Natural killer cell treated with Interleukin-12 subunit alpha and Interleukin-12 subunit beta and Interleukin-15 and Interleukin-18, amount 100 ng/mL, for 72 hours (primary cell): Measurements from ENCODE around the gene NPAS3. TPM values are rescaled to one million over a fixed set of nuclear protein-coding genes. Genes with fewer than 3 reads are reported as not detected.

Experiments used
- ATAC-seq, 2 donors: fragments of 150-1000 bp; cut with Tn5 transposase in 1 of 2; sonication (Bioruptor Pico), chemical (Tn5 transposase) in 1 of 2; 2 replicates each; pipeline ENCODE4 v1.10.0; 2021
- DNase-seq: peaks from one replicate; pipeline ENCODE4 v3.0.0; 2022; ENCODE audit warnings: low spot score
- H3K27ac Mint-ChIP-seq, 2 donors: 1 replicate in 1 of 2; 2 replicates in 1 of 2; pipeline ENCODE4 v1.8.0; 2022; ENCODE audit warnings: mixed read lengths in 2 of 2, mild to moderate bottlenecking in 1 of 2, moderate library complexity in 1 of 2
- H3K27me3 Mint-ChIP-seq, 2 donors: 1 replicate in 1 of 2; 2 replicates in 1 of 2; pipeline ENCODE4 v1.8.0; 2022; ENCODE audit warnings: mixed read lengths in 2 of 2
- H3K36me3 Mint-ChIP-seq: one replicate; pipeline ENCODE4 v1.8.0; 2022; ENCODE audit warnings: mixed read lengths
- H3K4me1 Mint-ChIP-seq, 2 donors: 1 replicate in 1 of 2; 2 replicates in 1 of 2; pipeline ENCODE4 v1.8.0; 2022; ENCODE audit warnings: low read depth in 2 of 2, mixed read lengths in 2 of 2, mild to moderate bottlenecking in 1 of 2
- H3K4me3 Mint-ChIP-seq: one replicate; pipeline ENCODE4 v1.8.0; 2022; ENCODE audit warnings: mixed read lengths
- H3K9me3 Mint-ChIP-seq: 2 replicates; pipeline ENCODE4 v1.8.0; 2022; ENCODE audit warnings: mixed read lengths
- total RNA-seq, 2 donors: library from RNA; stranded (reverse); gene quantifications; one replicate each; pipeline ENCODE4 v1.2.3, GENCODE V29; 2022

Gene NPAS3
- total RNA-seq, 2 donors from 2014 or later, result not detected

DNA sequence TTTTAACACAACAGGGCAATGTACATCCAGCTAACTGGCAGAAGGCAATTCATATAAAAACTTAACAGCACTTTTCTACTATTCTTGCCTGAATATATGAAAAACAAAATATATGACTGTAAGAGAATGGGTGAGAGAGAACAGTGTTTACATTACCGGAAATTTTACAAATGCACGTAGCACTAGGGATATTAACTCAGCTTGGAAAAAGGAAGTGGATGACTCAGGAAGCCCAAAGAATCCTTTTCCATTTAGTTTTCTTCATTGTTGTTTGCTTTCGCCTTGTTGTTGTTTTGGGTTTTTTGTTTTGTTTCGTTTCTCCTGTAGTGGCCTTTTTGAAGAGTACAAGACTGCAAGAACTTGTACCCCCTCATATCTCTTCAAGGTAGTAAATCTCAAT, 716.7 kb downstream of the NPAS3 start:
- no peaks in the 10 kb centered on the region for H3K9me3 Mint-ChIP-seq
- ATAC-seq (no peak), DNase-seq (no peak)
- no peaks in the 10 kb centered on the region for H3K36me3 Mint-ChIP-seq
- no peaks in the 10 kb centered on the region for H3K27me3 Mint-ChIP-seq
- H3K27ac Mint-ChIP-seq, result no peak overlapping the region
- no peak overlapping the region for H3K4me3 Mint-ChIP-seq
- no peaks in the 10 kb centered on the region for H3K4me1 Mint-ChIP-seq

DNA sequence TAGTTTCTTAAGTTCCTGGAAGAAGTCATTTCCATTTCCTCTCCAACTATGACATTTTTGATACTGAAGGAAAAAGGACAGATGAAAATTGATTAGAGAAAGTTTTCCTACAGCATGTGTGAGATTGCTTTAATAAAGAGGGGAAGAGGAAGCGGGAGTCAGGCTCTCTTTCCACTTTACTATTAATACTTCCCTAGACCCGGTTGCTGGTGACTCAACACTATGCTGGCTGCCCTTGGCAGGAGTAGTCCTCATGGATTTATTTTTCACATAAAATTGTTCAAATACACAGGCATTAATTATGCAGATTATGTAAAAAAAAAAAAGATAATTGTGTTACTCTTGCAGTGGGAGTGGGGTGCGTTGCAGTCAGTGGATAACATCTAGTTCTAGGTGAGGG, 718.8 kb downstream of the NPAS3 start:
- DNase-seq, result no peak
- Mint-ChIP-seq H3K9me3 (peaks cover 3% of the 10 kb centered on the region), H3K4me1 (no peaks in the 10 kb centered on the region), H3K4me3 (no peak overlapping the region), H3K27me3 (no peaks in the 10 kb centered on the region), H3K36me3 (no peaks in the 10 kb centered on the region), H3K27ac (no peak overlapping the region)
- ATAC-seq, result no peak

DNA sequence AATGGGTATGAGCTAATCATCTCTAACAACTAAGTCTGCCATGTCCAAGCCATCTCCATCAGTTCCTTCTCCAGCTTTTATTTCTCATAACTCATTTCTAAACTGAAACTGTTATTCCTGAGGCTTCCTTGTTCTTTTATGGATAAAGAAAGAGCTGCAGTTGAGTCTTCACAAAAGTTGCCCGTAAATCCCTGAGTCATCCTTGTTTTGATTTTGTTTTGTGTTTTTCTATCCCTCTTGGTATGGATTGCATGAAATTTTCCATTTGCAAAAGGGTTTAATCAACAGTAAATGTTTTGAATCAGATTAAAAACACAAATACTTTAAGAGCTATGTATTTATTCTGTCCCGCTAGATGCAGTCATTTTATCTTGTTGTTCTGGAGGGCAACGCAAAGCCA, 721.6 kb downstream of the NPAS3 start:
- no peak overlapping the region for H3K4me3 Mint-ChIP-seq
- no peaks in the 10 kb centered on the region for H3K4me1 Mint-ChIP-seq
- ATAC-seq, result no peak
- no peak overlapping the region for H3K27ac Mint-ChIP-seq
- DNase-seq, result no peak
- H3K36me3 Mint-ChIP-seq, result no peaks in the 10 kb centered on the region
- H3K27me3 Mint-ChIP-seq, result no peaks in the 10 kb centered on the region
- peaks cover 10% of the 10 kb centered on the region for H3K9me3 Mint-ChIP-seq

DNA sequence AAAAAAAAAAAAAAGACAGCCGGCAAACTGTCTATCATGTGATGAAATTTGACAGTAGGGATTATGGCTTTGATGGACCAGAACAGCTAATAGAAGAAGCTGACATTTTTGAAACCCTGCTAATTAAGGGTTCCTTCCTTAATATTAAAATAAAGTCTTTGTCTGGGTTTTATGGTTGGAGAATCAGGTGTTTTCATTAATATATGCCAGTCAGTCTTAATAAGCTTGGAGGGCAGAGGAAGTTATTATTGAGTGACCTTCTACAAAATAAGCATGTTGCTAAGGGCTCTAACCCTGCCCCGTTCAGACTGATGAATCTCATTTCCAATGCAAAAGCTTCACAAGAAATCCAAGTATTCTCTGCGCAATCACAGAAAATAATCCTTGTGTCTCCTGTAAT, 722.4 kb downstream of the NPAS3 start:
- no peaks in the 10 kb centered on the region for H3K27me3 Mint-ChIP-seq
- DNase-seq, result no peak
- no peak overlapping the region for H3K27ac Mint-ChIP-seq
- no peak overlapping the region for H3K4me3 Mint-ChIP-seq
- H3K36me3 Mint-ChIP-seq, result no peaks in the 10 kb centered on the region
- peaks cover 10% of the 10 kb centered on the region for H3K9me3 Mint-ChIP-seq
- H3K4me1 Mint-ChIP-seq, result no peaks in the 10 kb centered on the region
- ATAC-seq, result no peak

DNA sequence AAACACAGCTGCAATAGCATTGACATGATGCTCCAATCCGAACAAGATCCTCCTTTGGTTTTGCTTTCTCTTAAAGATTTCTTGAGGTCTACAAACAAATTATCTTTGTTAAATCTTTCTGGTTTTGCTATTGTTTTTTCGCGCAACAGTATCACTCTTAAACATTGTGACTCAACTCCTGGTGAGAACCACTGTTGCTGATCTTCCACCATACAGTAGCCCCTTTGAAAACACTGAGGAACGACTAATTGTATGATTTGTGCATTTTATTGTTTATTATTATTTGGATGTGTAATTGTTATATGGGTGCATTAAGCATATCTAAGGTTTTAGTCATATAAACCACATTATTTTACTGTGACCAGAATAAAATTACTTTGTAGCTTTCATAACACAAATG, 729.4 kb downstream of the NPAS3 start:
- no peak overlapping the region for H3K27ac Mint-ChIP-seq
- H3K36me3 Mint-ChIP-seq, result no peaks in the 10 kb centered on the region
- no peak for ATAC-seq
- H3K4me3 Mint-ChIP-seq, result no peak overlapping the region
- no peak for DNase-seq
- H3K27me3 Mint-ChIP-seq, result no peaks in the 10 kb centered on the region
- peaks cover 7% of the 10 kb centered on the region for H3K9me3 Mint-ChIP-seq
- H3K4me1 Mint-ChIP-seq, result no peaks in the 10 kb centered on the region

DNA sequence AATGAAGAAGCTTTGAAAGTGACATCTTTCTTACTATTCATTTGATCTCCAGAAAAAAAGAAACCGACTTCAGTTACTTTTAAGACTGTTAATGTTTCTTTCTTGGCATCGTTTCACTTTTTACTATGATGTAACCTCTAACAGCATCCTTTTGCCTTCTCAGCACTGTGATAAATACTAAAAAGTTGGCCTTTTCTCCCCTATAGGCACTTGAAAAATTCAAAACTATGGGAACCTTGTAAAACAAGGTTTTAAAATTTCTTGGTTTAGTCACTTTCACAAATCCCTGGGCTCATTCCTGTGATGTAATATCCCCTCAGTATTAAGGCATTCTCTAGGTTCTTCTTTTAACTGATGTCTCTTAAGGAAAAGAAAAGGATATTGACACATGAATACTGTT, 730.4 kb downstream of the NPAS3 start:
- H3K4me3 Mint-ChIP-seq, result no peak overlapping the region
- no peaks in the 10 kb centered on the region for H3K4me1 Mint-ChIP-seq
- no peaks in the 10 kb centered on the region for H3K36me3 Mint-ChIP-seq
- ATAC-seq, result no peak
- no peak for DNase-seq
- no peaks in the 10 kb centered on the region for H3K27me3 Mint-ChIP-seq
- H3K9me3 Mint-ChIP-seq, result peaks cover 3% of the 10 kb centered on the region
- H3K27ac Mint-ChIP-seq, result no peak overlapping the region

DNA sequence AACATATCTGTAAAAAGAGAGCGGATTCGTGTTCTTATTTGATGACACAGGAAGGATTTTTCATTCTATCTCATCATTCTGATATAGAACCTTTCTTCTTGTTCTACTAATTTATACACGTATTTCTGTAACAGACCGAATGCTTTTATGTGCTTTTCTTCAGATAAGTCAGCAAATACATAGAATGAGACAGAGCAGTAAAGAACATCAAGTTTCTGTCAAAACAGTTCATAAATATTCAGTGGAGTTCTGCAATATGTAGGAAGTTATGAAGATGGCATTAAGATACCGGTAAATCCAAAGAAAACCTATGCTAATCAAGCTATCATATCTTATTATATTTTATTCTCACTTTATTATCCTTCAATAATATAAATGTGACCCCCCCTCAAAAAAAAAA, 731.6 kb downstream of the NPAS3 start:
- Mint-ChIP-seq H3K4me3 (no peak overlapping the region), H3K27me3 (no peaks in the 10 kb centered on the region), H3K4me1 (no peaks in the 10 kb centered on the region), H3K27ac (no peak overlapping the region), H3K36me3 (no peaks in the 10 kb centered on the region), H3K9me3 (no peaks in the 10 kb centered on the region)
- no peak for DNase-seq
- ATAC-seq, result no peak

DNA sequence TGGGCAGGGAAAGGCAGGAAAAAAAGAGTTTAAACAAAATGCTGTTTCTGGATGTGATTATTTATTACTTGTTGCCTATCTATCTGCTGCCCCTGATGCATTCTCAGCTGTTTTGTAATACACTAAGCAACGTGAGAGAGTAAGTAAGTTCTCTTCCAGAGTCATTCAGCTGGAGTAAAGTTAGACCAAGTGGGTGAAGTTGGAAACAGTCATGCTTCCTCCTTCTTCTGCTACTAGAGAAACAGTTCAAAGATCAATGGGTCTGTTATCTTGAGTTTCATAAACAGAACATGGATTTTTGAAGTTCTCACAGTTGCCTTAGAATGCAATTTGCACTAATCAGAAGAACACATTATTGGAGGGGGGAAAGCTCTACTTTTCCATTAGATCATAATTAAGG, 732.9 kb downstream of the NPAS3 start:
- Mint-ChIP-seq H3K4me3 (no peak overlapping the region), H3K27ac (no peak overlapping the region), H3K9me3 (no peaks in the 10 kb centered on the region), H3K4me1 (no peaks in the 10 kb centered on the region), H3K27me3 (no peaks in the 10 kb centered on the region), H3K36me3 (no peaks in the 10 kb centered on the region)
- DNase-seq (no peak), ATAC-seq (no peak)

DNA sequence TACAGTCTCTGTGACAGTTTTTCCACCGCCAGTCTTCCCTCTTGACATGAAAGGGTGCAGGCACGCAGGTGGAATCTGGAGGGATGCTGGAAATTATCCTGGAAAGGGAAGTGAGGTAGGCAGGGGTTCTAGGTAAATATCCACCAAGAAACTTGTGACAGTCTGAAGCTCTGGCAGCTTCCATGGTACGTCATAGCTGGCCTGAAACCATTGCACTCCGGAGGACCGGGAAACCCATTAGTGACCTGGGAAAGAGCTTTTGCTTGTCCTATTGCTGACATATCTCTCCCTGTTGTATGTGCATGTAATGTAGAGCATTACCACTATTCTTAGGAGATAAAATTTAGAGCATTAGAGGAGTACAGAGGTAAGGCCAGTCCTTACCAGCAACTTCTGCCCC, 736.2 kb downstream of the NPAS3 start:
- no peak for ATAC-seq
- Mint-ChIP-seq H3K27me3 (no peaks in the 10 kb centered on the region), H3K4me1 (no peaks in the 10 kb centered on the region), H3K9me3 (peaks cover 4% of the 10 kb centered on the region), H3K4me3 (no peak overlapping the region), H3K36me3 (no peaks in the 10 kb centered on the region), H3K27ac (no peak overlapping the region)
- DNase-seq, result no peak

DNA sequence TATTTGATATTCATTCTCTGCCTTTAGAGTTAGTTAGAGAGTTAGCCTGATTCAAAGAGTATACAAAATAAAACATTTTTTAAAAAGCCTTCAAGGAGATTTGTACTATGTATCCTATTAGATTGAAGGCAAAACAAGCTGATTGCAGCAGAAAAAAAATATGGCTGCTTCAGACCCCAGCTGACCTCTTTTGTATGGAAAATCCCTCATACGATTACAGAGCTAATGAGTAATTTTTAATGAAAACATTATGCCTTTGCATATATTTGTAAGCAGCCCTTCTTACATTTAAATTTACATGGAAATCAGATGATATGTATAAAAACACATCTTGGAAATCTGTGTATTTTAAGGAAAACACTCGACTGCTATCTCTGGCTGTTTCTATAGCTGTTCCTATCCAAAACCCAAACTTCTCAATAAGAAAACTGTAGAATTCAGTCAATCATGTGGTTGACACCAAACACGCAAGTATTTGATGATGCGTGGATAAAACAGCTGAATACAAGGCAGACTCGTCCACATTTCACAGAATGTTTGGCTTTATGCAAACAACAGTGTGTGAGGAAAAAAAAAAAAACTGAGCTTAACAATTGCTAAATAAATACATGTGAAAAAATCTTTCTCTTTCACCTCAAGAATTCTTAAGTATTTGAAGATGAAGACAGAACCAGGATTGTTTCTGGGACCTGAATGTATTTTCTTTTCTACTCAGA, 736.9 kb downstream of the NPAS3 start:
- Mint-ChIP-seq H3K4me1 (no peaks in the 10 kb centered on the region), H3K27me3 (no peaks in the 10 kb centered on the region), H3K36me3 (no peaks in the 10 kb centered on the region), H3K4me3 (no peak overlapping the region), H3K27ac (no peak overlapping the region), H3K9me3 (peaks cover 4% of the 10 kb centered on the region)
- DNase-seq (no peak), ATAC-seq (no peak)

DNA sequence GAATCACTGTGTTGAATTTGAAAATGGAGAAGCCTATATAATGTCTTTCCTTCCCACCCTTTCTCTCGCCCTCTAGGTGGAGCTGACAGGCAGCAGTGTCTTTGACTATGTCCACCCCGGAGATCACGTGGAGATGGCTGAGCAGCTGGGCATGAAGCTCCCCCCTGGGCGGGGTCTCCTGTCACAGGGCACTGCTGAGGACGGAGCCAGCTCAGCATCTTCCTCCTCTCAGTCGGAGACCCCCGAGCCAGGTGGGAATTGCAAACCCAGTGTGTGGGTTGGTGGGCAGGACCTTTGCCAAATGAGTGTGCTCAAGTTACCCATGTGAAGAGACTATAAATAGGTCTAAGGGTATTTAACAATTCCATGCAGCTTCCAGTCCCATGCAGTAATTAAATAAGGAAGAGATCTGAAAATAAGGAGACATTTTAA, 737.5 kb downstream of the NPAS3 start:
- ATAC-seq, result no peak

DNA sequence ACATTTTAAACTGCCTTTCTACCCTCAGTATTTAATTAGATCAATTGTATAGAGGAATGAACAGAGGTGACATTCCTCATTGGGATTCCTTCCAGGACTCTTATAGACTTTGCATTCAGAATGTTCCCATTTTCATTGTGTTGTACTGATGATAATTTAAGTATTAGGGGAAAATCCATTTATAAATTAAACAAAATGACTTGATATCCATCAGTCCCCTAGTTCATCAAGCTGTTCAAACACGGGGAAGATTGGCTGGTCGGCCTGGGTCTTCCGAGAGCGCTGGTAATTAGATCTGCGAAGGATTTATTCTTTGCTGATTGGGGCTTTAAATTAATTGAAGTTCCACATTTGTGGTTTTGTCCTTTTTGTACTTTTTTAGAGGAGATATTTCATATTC, 738.2 kb downstream of the NPAS3 start:
- no peak for DNase-seq
- H3K9me3 Mint-ChIP-seq, result peaks cover 4% of the 10 kb centered on the region
- H3K27me3 Mint-ChIP-seq, result no peaks in the 10 kb centered on the region
- ATAC-seq, result no peak
- no peak overlapping the region for H3K4me3 Mint-ChIP-seq
- no peaks in the 10 kb centered on the region for H3K4me1 Mint-ChIP-seq
- H3K36me3 Mint-ChIP-seq, result no peaks in the 10 kb centered on the region
- no peak overlapping the region for H3K27ac Mint-ChIP-seq

More for the DNA sequence above, 737.5 kb downstream of the NPAS3 start:
- no peak overlapping the region for H3K4me3 Mint-ChIP-seq
- H3K27ac Mint-ChIP-seq, result no peak overlapping the region
- H3K36me3 Mint-ChIP-seq, result no peaks in the 10 kb centered on the region
- H3K4me1 Mint-ChIP-seq, result no peaks in the 10 kb centered on the region
- H3K27me3 Mint-ChIP-seq, result no peaks in the 10 kb centered on the region
- H3K9me3 Mint-ChIP-seq, result peaks cover 4% of the 10 kb centered on the region
- DNase-seq, result no peak

DNA sequence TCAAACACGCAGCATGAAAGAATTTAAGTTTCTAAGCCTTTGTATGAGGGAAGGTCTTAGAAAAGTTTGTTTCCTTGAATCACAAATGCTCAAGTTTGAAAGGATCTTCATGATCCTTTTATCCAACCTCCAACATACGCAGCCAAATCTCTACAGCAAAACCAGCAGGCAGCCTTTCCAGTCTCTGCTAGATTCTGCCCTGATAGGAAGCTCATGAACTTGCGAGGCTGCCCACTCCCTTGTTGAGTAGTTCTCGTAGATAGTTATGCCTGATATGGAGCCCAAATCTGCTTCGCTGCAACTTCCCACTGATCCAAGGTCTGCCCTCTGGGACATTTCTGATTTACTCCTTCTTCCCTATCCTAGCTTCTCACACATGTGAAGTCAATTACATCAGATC, 739.3 kb downstream of the NPAS3 start:
- Mint-ChIP-seq H3K4me1 (no peaks in the 10 kb centered on the region), H3K4me3 (no peak overlapping the region), H3K9me3 (peaks cover 4% of the 10 kb centered on the region), H3K36me3 (no peaks in the 10 kb centered on the region), H3K27ac (no peak overlapping the region), H3K27me3 (no peaks in the 10 kb centered on the region)
- no peak for DNase-seq
- no peak for ATAC-seq

DNA sequence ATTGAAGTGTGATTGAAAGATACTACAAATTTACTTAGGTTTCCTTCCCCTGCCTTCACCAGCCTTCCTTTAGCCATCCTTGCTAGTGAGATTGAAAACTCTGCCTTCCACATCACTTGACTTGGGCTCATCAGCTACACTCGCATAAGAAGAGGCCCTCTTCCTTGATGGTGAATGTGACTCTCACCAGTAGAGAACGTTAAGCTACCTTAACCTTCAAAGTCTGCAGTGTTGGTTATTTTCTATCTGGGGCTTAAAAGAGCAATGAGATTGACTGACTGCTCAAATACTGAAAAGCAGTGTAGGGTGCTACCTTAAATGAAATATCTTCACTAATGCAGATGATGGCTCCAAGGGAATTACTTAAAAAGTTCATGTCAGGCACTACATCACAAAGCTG, 740.3 kb downstream of the NPAS3 start:
- peaks cover 4% of the 10 kb centered on the region for H3K9me3 Mint-ChIP-seq

More for the DNA sequence above, 740.3 kb downstream of the NPAS3 start:
- no peak overlapping the region for H3K27ac Mint-ChIP-seq
- H3K4me3 Mint-ChIP-seq, result no peak overlapping the region
- no peaks in the 10 kb centered on the region for H3K4me1 Mint-ChIP-seq
- H3K27me3 Mint-ChIP-seq, result no peaks in the 10 kb centered on the region
- H3K36me3 Mint-ChIP-seq, result no peaks in the 10 kb centered on the region
- ATAC-seq, result no peak
- no peak for DNase-seq
